ENCODE results near the gene ACACB.

The ACACB gene

DNA sequence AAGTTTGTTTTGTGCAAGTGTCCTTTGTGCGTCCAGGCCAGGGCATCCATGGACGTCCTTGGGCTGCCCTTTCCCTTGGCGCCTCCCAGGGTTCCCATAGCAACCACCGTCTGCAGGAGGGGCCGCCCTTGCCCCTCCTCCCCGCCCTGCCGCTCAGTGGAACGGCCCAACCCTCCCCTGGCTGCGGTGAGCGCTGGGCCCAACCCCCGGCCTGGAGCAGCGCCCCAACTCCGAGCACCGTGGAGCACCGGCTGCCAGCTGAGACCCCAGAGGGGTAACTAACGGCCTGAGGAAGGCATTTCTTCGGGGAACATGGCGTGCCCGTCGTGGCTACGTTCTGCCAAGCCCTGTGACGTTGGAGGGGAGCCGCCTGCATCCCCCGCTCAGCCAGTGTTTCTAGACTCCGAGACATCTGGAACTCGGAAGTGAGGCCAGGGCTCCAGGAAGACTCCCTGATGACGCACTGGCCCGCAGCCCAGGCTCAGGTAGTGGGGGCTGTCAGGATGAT lies 5.3 kb upstream of the ACACB start:
- no peak for DNase-seq

DNA sequence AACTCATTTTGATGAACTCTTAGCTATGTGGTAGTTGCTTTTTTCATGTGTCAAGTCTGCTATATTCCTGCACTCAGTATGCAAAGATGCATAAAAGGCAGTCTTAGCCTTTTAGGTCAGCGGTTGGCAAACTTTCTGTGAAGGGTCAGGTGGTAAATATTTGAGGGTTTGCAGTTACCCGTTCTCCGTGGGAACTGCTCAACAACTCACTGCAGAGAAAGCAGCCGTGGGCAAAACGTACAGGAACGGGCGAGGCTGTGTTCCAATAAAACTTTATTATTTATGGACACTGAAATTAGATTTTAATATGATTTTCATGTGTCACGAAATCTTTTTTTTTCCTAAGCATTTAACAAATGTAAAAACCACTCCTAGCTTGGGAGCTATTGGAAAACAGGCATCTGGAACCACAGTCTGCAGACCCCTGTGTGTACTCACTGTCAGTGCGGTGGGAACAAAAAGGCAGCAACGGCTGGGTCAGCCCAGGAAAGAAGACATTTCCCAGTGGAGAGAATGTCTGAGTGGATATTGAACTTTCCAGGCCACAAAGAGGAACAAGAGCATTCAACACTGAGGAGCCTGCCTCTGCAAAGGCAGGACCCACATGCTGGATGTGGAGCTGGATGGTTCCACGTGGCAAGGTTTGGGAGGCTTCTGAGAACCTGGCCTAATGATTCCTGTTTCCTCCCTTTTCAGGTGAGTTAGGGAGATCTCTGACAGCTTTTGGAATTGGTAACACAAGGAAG lies 3.5 kb upstream of the ACACB start:
- DNase-seq, result no peak

DNA sequence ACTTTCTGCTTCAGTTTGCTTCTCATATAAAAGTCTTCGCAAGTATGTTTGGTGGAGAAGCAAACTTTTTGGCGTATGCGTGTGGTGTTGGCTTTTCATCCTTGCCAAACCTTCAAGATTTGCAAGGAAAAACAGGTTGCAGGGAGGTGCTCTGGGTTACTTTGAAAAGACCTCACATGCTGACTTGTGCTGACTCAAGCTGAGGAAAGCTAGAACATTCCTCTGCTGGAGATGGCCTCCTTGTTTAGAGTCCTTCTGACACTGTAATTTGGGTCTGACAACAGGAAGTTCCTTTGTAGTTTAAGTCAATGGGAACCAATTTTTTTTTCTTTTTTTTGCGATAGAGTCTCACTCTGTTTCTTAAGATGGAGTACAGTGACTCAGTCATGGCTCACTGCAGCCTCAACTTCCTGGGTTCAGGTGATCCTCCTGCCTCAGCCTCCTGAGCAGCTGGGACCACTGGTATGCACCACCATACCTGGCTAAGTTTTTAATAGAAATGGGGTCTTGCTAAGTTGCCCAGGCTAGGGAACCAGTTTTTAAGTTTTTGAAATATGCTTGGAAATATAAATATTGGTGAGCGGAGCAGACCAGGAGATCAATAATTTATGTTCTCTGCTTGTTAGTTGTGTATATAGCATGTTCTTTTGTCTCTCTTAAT lies 2.6 kb upstream of the ACACB start:
- DNase-seq, result no peak

DNA sequence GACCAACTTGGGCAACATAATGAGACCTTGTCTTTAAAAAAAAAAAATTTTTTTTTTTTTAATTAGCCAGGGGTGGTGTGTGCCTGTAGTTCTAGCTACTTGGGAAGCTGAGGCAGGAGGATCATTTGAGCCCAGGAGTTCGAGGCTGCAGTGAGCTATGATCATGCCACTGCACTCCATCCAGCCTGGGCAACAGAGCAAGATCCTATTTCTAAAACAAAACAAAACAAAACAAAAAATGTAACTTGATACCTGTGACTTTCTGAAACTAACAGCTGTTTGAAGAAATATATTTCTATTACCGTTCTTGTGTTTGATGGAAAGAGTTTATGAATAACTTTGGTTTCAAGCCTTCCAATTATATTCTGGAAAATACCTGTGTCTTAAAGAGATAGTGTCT lies 1.7 kb upstream of the ACACB start:
- DNase-seq, result no peak

DNA sequence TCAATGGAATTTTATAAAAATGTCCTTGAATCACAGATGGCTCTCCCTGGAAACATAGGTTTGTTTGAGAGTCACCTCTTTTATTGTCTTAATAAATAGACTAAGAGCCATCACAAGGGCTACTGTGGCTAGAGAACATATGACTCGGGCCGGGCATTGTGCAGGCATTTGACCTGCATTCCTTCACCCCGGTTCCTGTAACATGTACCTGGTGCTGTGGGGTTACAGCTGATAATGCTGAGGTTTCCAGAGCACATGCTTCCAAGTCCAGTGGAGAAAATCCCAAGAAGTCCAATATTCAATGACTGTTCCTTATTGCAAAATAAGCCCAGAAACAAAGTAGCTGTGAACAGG lies 1.0 kb upstream of the ACACB start:
- no peak for DNase-seq

DNA sequence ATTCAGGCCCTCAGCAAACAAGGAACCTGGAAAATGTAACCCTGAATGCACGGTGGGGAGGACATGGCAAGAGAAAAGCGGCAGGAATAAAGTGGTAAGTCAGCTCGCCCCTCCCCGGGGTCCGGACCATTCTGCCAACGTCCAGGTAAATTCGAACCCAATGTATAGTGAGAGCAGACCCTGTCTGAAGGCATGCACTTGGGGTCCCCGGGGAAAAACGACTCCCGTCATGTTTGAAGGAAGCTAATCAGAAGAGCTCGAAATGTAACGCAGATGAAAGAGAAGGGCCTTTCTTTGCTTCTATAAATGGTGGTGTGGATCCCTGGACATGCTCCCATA lies 193 bp downstream of the ACACB start:
- no peak for DNase-seq

DNA sequence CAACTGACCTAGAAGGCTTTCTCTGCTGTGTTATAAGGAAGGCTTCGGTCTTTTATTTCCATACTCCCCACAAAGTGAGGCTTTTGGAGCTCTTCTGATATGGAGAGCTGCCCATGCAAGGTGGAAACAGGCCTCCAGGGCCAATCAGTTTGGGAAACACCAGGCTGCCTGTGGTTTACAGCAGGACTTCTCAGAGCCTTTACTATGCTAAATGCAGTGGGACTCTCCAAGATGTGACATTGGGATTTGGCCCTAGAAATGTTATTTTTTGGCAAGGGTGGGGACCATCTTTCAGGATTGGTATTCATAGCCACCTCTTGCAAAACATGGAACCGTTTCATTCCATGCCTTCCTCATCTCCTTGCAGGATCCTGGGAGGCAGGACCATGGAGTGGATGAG lies 3.7 kb downstream of the ACACB start:
- no peak for DNase-seq

DNA sequence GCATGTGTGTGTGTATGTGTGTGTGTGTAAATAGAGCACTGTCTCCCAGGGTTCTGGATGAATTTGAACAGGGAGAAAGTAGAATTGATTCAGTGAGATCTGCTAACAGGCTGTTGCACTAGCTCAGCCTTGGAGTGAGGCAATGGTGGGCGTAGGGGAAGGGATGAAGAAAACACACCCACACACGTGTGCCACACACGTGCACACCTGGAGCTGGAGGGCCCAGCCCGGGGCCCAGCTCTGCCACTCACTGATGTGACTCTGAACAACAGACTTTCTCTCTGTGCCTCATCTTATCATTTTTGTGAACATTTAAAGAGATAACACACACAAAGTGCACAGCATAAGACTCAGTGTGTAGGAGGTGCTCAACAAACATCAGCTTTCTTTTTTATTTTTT lies 4.2 kb downstream of the ACACB start:
- DNase-seq, result no peak

DNA sequence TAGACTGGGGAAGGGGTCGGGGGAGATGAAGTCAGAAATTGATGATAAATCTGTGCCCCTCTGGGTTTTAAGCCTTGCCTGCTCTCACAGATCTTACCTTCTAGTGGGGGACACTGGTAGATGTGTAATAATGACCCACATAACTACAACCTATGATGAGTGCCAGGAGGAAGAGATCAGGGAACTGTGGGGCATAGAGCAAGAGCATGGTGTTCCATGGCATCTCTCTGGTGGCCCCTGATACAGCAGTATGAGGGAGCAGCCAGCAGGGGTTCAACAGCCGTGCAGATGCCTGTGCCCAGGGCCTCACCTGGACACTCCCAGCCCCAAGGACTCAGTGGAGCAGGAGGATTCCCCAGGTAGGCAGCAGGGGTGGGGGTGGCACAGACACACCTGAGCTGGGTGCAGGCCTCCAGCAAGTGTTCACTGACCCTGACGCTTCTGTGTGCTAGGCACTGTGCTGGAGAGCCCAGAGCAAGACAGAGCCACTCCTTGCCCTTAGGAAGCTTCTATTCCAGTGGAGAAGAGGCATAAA lies 5.0 kb downstream of the ACACB start:
- no peak for DNase-seq

DNA sequence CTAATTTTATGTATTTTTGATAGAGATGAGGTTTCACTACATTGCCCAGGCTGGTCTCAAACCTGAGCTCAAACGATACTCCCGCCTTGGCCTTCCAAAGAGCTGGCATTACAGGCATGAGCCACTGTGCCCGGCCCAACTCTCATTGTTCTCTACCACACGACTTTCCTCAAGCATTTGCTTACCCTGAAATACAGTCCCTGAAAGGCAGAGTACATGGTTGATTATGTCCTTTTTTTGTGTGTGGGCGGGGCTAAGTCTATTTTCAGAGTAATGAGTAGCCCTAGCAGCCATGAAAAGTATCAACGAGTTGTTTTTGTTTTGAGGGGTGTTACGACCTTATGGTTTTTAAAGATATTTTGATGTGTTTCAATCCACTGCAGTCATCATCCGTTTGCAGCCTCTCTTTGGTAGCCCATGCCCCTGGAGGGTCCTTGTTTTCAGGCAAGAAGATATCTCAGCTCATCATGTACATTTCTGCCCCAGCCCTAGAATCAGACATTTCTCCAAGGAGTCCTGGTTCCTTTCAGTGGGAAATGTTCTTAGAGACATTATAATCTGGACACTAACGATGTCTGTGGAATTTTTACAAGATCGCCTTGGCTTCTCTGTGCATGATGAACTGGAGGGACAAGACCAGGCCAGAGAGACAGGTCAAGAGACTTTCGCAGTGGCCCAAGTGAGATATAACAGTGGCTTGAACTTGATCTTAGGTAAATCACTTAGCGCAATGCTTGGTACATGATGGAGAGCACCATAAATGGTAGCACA lies 8.7 kb downstream of the ACACB start:
- no peak for DNase-seq

DNA sequence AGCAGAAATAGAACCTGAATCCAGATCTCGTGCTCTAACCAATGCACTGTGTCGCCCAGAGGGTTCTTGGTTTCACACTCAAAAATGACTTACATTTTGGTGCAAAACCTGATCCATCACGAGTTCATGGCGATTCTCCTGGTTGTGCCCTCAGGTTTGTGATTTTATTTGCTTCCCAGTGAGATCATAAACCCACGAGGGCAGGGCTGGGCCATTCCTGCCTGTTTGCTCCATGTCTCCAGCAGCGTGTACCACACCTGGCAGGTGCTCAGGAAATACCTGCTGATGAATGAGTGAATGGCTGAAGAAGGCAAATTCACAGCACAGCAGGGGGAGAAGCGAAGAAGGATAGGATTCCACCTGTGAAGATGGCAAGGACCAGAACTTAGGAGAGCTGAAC lies 9.4 kb downstream of the ACACB start:
- DNase-seq, result no peak

DNA sequence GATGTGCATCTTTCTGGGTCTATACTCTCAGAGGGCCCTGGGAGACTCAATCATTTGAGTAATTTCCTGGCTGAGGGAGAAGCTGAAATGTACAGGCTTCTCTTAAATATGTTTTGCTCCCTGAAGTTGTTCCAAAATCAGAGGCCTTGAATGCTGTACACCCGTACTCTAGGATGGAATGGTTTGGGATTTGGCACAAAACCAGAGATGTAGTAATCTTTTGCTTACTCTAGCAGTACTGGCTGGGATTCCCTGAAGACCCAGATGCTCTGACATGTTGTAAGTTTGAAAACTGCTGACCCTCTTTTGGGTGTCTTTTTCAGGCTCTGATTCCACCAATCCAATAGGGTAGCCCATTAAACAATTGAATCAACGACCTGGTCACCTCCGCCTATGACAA lies 10.4 kb downstream of the ACACB start:
- no peak for DNase-seq

DNA sequence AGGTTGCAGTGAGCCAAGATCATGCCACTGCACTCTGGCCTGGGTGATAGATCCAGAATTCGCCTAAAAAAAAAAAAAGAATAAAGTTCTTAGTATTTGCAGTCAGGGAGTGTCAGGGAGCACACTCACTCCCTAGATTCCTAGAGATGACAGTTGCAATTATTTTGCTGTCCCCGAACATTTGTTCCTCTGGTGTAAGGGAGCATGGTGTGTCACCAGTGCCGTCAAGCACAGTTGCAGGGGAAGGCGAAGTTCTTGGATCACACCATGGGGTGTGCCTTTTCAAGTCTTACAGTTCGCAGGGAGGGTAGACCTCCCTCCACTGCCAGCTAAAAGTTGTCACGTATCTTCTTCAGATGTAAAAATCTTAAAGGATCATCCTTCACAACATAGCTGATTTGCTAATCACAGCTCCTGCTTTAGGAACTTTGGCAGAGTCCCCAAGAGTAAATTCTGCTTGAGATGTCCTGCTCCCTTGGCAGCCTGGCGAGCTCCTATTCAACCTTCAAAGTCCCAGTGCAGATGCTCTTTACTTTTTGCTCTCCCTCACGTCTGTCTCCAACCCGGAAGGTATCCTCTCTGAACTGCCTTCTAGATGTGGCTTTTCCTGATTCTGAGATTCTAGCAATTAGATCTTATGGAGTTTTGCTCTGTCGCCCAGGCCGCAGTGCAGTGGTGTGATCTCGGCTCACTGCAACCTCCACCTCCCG lies 11.3 kb downstream of the ACACB start:
- DNase-seq, result no peak

DNA sequence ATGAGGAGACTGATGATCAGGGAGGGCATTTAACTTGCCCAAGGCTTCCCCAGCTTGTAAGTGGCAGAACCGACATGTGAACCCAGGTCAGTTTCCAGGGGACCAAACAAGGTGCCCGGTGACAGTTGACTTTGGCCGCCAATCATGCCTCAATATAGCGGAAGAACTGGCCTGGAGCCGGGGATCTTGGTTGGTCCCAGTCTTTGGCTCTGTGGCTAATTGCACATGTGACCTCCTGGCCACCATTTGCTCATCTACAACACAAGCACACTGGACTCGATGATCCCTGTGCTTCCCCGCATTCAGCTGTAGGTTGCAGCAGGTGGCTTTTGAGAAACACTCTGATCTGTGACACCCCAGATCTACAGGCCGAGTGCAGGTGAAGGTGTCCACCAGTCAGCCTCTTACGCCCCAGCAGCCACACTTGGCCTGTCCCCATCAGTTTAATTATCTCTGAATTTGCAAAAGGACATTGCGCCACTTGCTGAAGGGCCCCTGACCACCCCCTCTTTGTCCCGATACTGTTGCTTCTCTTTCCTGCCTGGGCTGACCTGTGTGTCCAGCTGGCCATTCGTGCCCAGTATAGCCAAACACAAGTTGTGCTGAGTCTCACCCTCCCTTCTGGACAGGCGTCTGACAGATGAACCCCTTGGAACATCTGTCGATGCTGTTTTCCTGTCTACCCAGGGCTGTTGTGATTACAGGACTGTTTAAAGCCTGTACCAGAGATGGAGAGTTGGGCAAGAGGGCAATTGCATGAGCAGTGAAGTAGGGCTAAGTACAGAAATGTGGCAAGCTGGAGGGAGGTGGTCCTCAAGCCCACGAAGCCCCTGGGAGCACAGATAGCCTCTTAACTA lies 14.1 kb downstream of the ACACB start:
- DNase-seq, result no peak

DNA sequence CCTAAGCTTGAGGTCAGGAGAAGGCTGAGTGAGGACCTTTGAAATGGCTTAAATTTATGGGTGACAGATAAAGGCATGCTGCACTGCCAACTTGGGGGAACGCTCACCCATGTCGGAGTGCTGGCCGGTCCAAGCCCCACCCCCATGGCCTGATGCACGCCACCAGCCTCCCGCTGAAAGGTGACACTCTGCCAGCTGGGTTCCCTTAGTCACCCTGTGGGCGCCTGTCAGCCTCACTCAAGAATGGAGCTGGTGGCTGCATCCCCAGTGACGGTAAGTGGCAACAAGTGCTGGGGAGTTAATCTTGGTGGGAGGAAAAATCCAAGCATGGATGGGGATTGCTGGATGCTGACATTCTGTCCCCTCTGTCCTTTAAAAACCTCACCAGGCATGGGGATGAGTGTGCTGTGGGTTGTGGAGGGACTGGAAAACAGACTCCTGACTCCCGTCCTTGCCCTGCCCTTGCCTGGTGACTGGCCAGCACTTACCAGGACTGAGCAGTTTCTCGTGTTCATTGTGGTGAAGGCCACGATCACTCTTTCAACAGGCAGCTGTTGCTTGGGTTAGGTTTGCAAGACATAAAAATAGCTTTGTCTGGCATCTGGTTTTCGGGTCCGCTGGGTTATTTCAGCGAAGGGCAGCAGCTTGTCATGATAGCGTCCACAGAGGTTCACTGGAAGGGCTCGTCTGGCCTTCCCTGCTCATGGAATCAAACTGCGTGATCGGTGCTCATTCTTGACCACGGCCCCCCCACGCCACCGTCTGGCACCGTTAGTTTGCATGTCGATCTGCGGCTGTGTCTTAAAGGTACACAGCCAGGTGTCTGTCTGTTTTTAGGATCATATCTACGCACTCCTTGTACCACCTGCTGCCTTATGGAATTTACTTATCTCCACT lies 15.0 kb downstream of the ACACB start:
- no peak for DNase-seq

DNA sequence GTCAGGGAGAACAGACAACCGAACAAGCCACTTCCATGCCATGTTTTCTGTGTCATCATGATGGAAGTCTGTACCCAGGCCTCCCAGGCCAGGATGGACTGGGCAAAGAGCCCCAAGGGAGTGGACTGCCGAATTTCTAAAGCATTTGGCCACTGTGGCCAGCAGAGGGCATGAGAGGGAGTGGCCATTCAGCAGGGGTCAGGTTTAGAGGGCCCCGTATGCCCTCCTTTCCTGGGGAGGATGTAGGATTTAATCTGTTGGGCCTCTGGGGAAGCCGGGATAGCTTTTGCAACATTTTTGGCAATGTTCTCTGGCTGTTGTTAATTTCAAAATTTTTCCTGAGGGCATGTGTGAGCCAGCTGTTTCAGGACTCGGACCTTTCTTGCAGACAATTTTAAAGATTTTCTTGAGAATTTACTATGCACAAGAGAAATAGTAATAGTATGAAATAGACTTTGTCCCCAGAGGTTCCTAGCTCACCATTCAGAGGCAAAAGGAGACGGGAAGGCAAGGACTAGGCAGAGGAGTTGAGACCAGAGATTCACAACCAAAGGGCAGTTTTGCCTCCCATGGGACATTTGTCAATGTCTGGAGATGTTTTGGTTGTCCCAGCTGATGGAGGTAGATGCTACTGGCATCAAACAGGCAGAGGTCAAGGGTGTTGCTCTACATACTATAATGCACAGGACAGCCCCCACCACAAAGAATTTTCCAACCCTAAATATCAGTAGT lies 18.0 kb downstream of the ACACB start:
- no peak for DNase-seq

DNA sequence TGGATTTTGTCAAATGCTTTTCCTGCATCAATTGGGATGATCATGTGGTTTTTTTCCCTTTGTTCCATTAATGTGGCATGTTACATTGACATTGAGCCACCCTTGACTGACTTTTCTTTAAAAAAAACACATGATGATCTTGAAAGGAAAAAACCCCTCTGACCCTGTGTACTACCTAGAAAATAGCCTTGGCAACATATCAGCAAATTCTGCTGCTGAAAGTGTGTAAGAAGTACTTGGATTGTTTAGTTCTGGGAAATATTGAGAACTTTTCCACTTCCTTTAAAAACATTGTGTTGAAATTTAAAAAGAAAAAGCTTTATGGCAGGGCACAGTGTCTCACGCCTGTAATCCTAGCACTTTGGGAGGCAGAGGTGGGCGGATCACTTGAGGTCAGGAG lies 20.7 kb downstream of the ACACB start:
- DNase-seq, result no peak

DNA sequence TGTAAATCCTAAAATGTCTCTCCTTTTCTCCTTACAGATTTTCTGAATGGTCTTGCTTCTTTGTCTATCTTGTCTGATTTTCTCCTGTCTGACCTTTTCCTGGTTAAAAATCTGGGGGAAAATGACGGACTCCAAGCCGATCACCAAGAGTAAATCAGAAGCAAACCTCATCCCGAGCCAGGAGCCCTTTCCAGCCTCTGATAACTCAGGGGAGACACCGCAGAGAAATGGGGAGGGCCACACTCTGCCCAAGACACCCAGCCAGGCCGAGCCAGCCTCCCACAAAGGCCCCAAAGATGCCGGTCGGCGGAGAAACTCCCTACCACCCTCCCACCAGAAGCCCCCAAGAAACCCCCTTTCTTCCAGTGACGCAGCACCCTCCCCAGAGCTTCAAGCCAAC lies 23.0 kb downstream of the ACACB start:
- no peak for DNase-seq

DNA sequence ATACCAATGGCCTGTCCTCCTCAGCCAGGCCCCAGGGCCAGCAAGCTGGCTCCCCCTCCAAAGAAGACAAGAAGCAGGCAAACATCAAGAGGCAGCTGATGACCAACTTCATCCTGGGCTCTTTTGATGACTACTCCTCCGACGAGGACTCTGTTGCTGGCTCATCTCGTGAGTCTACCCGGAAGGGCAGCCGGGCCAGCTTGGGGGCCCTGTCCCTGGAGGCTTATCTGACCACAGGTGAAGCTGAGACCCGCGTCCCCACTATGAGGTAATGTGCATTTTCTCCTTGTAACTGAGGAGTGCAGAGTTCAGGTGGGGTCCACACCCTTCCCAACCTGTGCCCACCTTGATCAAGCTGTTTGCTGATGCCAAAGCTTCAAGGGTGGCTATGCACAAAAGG lies 23.4 kb downstream of the ACACB start:
- DNase-seq, result no peak

DNA sequence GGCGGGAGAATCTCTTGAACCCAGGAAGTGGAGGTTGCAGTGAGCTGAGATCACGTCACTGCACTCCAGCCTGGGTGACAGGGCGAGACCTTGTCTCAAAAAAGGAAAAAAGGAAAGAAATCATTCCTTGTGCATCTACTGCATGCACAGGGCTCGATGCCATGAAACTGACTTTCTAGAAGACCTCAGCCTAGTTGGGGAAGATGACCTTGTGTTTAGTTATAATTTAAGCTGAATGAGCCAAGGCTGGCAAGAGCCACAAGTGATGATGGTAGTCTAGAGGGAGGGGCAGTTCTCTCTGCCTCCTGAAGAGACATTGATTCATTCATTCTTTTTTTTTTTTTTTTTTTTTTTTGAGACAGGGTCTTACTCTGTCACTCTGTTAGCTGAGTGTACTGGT lies 24.2 kb downstream of the ACACB start:
- DNase-seq, result no peak

DNA sequence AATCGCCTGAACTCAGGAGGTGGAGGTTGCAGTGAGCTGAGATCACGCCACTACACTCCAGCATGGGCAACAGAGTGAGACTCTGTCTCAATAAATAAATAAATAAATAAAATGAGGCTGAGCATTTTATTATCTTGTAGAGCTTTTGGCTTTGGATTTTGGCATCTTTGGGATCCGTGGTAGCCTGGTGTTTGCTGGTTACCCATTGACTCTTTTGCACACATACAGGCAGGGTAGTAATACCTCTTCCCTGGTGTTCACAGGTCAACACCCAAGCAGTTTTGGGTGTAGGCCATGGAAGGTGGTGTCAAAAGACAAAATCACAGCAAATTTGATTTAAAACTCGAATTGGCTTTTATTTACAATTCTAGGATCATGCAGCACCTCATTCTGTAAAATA lies 27.8 kb downstream of the ACACB start:
- no peak for DNase-seq

Measured in KG1 (cell line).